ENCODE results near the gene PLCL2.
"Not testable (repeated sequence)": the region's sequence is repeated elsewhere in the genome, so short reads cannot be mapped to it uniquely, and the experiment has no call there.

The PLCL2 gene

GRCh38 chr3:17079933-17080332 lies 195.2 kb downstream of the PLCL2 start:
- intact Hi-C loops (cut with DNase I) = no loop called here
- no peak for DNase-seq

- DNase-seq = no peak
- intact Hi-C loops (cut with DNase I) = no loop called here
Measured at GRCh38 chr3:17081520-17081919, 196.8 kb downstream of the PLCL2 start.

GRCh38 chr3:17087509-17087908 lies 202.8 kb downstream of the PLCL2 start:
- intact Hi-C loops (cut with DNase I) = no loop called here
- DNase-seq = no peak

GRCh38 chr3:17088017-17088416 lies 203.3 kb downstream of the PLCL2 start:
- intact Hi-C loops (cut with DNase I) = no loop called here
- peak in 1 of 42 donors; percentile 28 for DNase-seq

- peak in 34 of 42 donors; percentile 11 to 78 (median 37) for DNase-seq
- intact Hi-C loops (cut with DNase I) = no loop called here
Measured at GRCh38 chr3:17088602-17089313, 204.0 kb downstream of the PLCL2 start.

- no peak for DNase-seq
- intact Hi-C loops (cut with DNase I) = no loop called here
Measured at GRCh38 chr3:17089314-17089700, 204.6 kb downstream of the PLCL2 start.

- intact Hi-C loops (cut with DNase I) = no loop called here
- DNase-seq = no peak
Measured at GRCh38 chr3:17090280-17090983, 205.7 kb downstream of the PLCL2 start.

- peak in 1 of 42 donors; percentile 17 for DNase-seq
- intact Hi-C loops (cut with DNase I) = no loop called here
Measured at GRCh38 chr3:17091910-17092582, 207.3 kb downstream of the PLCL2 start.

- intact Hi-C loops (cut with DNase I) = no loop called here
- DNase-seq = no peak
Measured at GRCh38 chr3:17092583-17092933, 207.8 kb downstream of the PLCL2 start.

GRCh38 chr3:17094551-17094950 lies 209.8 kb downstream of the PLCL2 start:
- intact Hi-C loops (cut with DNase I) = no loop called here
- DNase-seq = no peak

GRCh38 chr3:17103579-17103978 lies 218.8 kb downstream of the PLCL2 start:
- intact Hi-C loops (cut with DNase I) = no loop called here
- DNase-seq = no peak

GRCh38 chr3:17106801-17107200 lies 222.0 kb downstream of the PLCL2 start:
- intact Hi-C loops (cut with DNase I); DNase-seq: not testable (repeated sequence)

GRCh38 chr3:17110660-17111396 lies 226.1 kb downstream of the PLCL2 start:
- intact Hi-C loops (cut with DNase I) = no loop called here
- no peak for DNase-seq

- intact Hi-C loops (cut with DNase I) = no loop called here
- no peak for DNase-seq
Measured at GRCh38 chr3:17111586-17111985, 226.8 kb downstream of the PLCL2 start.

GRCh38 chr3:17115186-17115585 lies 230.4 kb downstream of the PLCL2 start:
- peak in 1 of 42 donors; percentile 17 for DNase-seq
- intact Hi-C loops (cut with DNase I) = no loop called here

- intact Hi-C loops (cut with DNase I) = no loop called here
- peak in 1 of 42 donors; percentile 33 for DNase-seq
Measured at GRCh38 chr3:17116007-17116600, 231.3 kb downstream of the PLCL2 start.

GRCh38 chr3:17118771-17119170 lies 234.0 kb downstream of the PLCL2 start:
- intact Hi-C loops (cut with DNase I) = no loop called here
- DNase-seq = peak in 1 of 42 donors; percentile 21

- intact Hi-C loops (cut with DNase I) = no loop called here
- peak in 1 of 42 donors; percentile 29 for DNase-seq
Measured at GRCh38 chr3:17119201-17120072, 234.7 kb downstream of the PLCL2 start.
